SIG-M5 (cell line): ENCODE results near the gene DLEC1.
"Not testable (repeated sequence)": the region's sequence is repeated elsewhere in the genome, so short reads cannot be mapped to it uniquely, and the experiment has no call there.

ENCODE experiments used
- DNase-seq: peaks from one replicate; lab custom pipeline; 2025; lab: John Stamatoyannopoulos, UW

DLEC1 gene

DNA sequence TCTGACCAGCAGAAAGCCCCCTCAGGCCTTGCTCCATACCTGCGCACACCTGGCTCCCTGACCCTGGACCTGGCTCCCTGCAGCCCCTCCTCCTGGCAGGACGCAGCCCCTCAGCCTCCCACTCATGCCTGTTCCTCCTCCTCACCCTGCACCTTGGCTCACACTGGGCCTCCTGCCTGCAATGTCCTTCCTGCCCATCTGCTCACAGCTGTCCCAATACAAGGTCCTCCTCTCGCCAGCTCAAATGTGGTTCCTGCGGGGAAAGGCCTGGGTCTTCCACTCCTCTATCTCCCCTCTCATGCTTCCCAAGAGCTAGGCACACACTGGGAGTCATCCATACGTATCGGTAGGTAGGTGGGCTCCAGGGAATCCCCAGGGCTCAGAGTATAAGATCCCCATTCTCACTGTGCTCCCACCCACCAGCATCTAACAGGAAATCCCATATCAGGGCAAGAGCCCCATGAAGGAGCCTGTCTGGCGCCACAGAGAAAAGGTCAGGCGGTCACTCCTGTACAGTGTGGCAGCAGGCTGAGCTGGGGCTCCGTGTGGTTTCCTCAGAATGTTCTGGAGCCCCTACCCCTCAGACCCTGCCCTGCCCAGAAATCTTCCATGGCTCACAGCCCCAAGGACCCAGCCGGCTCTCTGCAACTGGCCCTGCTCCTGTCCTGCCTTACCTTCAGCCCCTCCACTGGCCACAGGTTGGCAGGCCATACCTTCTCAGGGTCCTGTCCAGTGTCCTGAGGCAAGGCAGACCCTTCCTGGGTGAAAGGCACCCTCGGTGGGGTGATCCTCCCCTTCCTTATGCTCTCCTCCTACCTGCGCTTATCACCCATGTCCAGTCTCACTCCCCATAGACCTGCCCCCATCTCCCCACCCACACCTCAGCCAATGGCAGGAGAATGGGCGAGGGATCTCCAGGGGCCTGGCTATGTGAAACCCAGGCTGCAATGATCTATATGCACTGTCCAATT is 20.4 kb upstream of the DLEC1 start:
- no peak for DNase-seq

DNA sequence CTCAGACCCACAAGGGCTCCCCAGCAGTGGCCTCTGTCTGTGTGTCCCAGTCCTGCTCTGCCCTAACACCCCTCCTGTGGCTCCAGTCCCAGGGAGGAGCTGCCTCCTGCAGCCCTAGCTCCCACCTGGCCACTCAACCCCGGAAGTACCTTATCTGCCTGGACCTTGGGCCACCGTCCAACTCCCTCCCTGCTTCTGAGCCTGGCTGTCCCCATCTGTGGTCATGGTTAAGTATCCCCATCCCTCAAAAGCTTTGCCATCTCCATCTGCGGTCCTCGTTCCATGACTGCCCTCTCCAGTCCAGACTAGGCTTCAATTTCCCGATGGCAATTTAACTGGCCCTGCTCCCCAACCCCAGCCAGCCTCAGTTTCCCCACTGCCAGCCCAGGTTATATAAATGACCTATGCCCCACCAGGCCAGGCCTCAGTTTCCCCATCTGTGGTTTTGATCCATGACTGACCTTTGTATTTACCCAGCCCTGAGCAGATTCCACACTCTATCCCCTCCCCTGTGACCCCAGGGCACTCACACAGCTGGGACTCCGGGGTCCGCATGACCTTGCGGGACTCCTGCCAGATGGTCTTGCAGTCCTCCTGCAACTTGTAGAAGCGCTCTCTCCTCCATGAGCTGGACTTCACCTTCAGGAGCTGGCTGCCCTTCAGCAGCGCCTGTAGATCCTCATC is 19.2 kb upstream of the DLEC1 start:
- no peak for DNase-seq

DNA sequence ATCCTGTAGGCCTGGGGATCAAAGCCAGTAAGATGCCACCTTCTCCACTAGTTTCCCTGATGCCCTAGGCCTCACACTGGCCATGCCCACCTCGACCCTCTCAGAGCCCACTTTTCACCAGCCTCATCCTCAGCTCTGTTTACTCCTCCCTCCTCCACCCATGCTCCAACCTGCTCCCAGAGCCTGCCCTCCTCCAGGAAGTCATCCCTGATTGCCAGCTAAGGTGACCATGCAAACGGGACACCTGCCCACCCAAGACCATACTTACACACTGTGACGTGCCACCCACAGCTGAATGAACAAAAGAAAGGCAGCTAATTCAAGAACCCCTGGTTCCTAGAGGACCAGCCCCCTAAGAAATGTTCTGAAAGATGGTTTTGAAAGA is 18.7 kb upstream of the DLEC1 start:
- no peak for DNase-seq

DNA sequence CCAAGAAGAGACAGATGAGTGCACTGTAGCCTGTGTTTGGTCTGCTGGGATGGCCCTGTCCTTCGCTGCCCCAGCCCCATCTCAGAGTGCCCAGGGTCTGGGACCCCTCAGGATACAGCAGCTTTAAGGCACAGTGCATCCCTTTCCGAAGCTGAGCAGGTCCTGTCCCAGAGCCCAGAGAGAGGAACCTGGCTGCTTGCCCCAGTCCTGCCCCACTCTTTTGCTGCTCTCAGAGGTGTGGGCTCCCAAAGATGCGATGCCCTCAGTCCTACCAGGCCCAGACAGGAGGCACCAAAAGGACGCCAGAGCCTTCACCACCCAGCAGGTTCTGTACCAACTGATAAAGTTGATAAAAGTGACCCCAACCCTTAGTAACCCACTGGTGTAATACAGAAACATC is 17.8 kb upstream of the DLEC1 start:
- DNase-seq: no peak

DNA sequence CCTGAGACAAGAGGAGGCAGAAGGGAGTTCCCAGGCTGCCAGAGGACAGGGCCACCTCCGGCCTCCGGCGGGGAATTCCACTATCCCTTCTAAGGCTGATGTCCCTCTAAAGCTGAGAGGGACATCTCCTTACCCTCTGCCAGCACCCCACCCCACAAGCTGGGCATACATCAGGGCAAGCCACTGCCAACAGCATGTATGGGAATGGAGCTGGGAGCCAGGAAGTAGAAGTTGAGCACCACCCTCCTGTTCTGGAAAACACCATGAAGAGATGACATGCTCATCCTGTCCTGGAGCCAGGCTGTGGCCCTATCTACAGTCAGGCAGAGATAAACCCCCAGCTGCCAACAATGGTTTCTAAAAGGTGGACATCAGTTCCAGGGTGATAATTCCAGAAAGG is 16.7 kb upstream of the DLEC1 start:
- no peak for DNase-seq

DNA sequence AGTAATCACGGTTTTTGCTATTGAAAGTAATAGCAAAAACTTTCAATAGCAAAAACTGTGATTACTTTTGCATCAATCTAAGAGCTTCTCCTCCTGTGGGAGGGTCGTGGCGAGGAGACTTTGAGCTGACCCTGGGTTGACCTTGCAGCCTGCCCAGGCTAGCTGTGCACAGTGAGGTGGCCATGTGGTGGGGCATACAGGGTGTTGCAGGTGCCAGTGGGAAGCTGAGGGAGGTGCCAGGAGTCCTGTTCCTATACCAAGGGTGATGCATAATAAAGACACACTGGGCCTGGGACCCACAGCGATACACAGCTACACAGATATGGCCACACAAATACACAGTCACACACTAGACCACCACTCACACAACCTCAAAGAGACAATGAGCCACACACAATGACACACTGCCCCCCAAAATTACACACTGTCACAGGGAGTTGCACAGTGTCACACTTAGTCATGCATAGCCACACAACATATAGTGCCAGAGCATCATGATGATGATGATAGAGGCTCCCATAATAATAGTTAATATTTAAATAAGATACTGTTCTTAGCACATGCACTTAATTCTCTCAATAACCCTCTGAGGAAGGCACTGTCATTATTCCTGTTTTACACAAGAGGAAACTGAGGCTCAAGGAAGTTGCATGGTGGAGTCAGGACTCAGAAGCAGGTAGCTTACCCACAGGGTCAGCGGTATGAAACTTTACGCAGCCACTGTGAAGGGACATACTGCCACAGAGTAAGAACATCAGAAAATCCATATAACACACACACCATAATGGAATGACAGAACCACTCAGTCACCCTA is 15.9 kb upstream of the DLEC1 start:
- no peak for DNase-seq

DNA sequence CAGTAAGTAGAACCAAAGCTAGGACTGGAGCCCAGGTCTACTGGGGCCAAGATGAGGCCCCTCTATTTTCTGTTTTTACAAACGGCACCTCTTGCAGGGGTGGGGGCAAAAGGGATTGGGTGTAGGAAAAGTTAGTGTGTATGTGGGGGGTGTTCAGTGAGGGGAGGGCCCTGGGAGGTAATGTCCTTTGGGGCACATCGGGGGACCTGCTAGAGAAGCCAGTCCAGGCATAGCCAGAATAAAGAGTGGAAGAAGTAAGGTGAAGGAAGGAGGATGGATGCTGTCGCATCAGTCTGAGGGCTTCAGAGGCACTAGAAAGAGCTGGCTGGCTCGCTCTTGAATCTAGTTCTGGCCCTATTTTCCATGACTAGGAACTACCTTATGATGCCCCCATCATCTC is 12.2 kb upstream of the DLEC1 start:
- DNase-seq: no peak

DNA sequence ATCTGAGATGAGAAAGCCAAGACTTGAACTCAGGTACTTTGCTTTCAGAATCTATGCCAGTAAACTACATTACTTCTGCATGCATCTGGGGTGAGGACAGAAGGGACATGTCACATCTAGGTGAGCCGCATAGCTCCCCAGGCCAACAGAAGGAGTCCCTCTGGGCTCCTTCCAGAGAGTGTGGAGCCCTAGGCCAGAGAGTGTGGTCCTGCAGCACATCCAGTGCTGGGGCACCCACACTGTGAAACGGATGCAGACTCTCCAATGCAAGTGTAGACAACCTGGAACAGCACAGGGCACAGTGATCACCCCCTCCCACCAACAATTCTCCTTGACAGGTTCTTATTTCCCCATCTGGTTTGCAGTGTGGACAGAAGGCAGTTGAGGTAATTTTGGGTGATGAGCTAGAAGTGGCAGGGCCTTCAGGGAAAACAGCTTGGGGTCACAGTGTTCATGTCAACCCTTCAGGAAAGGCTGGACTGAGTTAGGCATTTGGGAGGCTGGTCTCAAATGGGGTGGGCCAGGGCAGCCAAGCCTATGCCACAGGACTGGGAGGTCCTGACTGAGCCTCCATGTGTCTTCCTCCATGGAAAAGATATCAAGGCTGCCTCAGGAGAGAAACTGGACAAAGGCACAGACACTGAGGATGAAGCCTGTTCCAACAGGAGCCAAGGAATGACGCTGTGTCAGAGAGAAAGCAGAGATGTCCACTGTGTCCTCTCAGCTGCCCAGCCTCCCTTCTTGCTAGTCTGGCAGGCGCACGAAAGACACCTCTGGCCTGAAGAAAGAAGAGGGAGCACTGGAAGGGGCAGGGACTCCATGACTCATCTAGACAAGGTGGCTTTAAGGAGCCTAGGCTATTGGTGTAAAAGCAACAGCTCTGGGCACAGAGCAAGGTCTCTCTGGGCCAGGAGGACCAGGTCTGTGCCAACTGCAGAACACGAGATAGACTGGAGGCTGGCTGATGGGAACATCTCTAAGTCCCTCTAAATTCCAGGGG is 11.2 kb upstream of the DLEC1 start:
- no peak for DNase-seq

DNA sequence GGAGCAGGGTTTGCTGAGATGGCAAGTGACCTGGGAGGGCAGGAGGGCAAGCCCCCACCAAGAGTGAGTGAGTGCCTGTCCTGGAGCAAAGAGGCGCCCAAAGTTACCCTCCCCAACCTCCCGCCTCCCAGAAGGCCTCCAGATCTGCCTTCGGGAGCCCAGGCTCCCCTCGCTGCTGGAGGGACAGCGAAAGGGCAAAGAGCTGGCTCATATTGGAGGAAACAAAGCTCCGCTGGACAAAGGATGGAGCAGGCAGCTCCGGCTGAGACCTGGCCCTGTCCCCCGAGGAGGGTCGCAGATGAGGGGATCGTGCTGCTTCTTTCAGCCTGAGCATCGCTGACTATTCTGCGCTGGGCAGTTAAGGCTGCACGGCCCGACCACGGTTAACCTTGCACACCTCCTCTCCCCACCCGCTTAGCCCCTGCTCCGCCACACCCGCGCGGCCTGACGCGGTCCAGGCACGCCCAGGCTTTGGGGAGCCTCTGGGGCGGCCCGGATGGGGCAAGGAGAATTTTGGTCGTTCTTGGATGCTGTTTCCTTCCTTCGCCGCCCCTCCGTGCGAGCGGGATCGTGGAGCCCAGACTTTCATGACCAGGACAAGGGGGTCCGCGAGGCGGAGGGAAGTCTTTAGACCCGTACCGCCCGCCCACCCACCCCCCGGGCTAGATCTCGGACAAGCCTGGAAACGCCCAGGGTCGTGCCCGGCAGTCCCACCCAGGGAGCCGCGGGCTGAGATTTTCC is 10.2 kb upstream of the DLEC1 start:
- no peak for DNase-seq

DNA sequence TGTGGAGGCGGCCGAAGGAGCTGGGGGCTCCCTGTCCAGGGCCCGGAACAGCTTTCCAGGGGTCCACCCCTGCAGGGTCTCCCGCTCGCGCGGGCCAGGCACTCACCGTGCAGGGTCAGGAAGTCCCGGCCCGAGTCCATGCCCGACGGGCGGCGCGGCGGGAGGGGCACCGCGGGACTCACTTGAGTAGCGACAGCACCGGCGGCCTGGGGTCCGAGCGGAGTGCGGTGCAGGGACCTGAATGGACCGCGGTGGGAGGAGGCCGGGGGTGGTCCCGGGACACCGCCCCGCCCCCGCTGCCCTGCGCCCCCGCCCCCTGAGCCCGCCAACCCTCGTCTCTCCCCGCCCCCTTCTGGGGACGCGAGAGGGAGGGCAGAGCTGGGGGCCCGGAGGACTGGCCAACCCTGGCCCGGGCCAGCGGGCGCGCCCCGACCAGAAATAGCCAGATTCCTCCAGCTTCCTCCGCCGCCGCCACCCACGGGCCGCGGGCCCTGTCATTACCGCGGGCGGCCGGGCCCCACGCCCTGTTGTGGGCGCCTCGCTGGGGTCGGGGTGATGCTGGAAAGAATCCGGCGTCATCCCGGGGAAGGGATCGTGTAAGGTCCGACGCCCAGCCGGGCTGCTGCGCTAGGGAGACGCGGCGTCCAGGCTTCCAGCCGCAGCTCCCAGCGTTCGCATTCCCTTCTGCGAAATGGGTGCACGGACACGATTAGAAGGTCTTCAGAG is 9.4 kb upstream of the DLEC1 start, which contains the start of gene PLCD1:
Gene PLCD1, minus strand, starts transcription at position 243 of the 726 bp plus-strand sequence. Its CDS starts 103 bp downstream, at position 140.
- DNase-seq: no peak

DNA sequence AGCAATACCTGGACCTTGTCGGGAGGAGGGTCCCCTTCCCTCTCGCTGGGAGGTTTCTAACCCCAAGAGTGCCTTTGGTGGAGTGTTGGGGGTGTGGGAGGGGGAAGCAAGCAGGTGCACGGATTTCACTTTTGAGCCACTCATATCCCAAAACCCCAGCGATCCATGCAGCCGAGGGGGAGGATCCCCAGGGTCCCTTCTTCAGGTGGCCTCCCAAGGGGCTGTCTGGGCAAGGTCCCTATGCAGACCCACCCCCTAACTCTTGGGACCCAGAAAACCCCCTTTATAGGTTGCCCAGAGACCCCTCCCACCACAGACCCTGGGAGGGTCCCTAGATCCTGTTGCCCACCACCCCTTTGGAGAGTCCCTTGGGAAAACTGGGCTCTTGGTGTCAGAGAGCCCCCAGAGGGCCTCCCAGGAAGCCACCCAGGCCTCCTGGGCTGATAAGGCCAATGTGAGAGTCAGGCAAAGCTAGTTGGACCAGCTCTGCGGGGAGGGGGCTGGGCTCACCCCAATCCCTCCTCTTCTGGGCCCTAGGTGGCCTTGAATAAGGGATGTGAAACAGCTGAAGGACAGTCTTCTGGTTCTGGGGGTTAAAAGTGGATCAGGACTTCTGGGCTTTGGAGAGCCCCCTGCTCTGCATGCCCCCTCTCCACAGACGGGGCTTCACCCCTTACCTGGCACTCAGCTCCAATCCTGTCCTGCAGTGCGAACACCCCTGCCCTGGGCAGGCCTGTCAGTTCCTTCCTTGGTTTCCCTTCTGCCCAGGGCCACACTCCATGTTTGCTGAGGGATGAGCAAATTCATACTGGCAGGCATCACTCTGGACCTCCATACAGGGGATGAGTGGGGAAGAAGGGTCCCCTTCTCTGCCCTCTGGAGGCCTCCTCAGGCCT is 8.6 kb upstream of the DLEC1 start:
- DNase-seq: no peak

DNA sequence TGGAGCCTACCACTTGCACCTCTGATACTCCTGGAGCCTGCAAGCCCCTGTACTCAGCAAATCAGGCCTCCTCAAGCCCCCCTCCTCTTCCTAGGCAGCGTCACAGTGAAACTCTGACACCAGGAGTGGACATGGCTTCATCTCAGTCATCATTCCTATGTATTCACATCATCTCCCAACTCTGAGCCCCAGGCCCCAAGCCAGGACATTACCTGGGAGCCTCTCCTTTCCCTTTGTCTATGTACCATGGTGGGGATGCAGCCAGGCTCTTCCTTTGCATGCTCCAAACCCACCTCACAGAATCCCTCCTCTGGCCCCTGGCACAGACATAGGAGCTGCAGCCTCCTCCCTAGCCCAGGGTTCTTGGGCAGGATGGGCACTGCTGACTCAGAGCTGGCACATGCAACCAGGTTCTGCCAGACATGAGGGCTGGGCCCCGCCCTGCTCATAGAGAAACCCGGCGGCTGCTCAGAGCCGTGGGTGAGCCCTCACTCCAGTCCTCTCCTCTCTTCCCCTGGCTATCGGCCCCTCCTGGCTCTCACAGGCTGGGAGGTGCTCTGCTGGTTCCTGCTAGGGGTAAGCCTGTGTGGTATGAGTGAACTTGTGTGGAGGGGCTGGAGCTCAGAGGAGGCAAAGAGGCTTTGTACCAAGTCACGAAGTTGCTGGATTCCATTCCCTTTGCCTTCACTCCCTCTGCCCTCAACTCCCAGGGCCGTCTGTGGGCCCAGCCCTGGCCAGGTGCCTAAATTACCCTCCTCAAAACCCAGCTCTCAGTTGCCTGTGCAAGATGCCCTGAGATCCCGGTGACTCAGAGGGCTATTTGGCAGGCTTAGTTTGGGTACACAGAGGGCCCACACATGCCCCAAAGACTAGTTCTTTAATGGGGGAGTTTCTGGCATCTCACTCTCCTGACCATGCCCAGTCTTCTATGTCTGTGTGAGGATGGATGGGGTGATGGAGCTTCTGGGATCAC is 7.7 kb upstream of the DLEC1 start:
- no peak for DNase-seq

DNA sequence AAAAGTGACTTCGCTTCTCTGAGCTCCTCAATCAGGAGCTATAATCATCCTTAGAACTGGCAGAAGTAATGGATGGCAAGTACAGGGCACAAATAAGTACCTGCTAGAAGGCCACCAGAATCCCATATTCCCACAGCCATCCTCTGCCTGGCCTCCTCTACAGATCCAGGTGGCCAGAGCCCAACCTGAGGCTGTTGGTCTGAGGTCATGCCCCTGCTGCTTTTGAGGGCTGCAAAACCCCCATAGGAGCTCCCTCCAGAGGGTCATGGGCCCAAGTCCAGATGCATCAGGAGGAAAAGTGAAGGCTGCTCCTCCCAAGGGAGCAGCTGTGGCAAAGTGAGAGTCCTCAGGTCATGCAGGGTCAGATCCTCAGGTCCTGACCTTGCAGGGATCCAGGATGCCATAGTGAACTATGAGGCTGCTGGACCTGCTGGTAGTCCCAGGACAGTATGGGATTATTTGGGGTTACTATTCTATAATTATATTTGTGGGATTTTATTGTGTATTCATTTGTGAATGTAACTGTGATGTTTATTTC is 6.6 kb upstream of the DLEC1 start:
- DNase-seq: no peak

DNA sequence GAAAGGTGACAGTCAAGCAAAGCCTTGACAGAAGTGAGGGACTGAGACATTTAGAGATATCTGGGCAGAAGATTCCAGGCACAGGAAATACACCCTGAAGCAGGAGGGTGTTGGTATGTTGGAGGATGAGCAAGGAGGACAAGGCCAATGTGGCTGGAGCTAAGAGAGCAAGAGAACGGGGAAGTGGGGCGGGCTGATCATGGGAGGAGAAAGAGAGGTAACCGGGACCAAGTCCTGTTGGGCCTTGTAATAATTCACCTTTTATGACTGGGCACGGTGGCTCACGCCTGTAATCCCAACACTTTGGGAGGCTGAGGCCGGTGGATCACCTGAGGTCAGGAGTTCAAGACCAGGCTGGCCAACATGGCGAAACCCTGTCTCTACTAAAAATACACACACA is 5.4 kb upstream of the DLEC1 start:
- DNase-seq: not testable (repeated sequence)

DNA sequence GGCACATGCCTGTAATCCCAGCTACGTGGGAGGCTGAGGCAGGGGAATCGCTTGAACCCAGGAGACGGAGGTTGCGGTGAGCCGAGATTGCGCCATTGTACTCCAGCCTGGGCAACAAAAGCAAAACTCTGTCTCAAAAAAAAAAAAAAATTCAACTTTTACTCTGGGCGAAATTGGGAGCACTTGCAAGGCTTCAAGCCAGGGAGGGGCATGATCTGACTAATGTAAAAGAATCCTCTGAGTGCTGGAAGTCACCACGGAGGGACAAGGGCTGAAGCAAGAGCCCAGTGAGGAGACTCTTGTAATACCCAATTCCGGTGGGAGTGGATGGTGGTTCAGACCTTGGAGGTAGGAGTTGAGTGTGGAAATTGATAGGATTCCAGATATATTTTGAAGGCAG is 4.7 kb upstream of the DLEC1 start:
- not testable (repeated sequence) for DNase-seq

DNA sequence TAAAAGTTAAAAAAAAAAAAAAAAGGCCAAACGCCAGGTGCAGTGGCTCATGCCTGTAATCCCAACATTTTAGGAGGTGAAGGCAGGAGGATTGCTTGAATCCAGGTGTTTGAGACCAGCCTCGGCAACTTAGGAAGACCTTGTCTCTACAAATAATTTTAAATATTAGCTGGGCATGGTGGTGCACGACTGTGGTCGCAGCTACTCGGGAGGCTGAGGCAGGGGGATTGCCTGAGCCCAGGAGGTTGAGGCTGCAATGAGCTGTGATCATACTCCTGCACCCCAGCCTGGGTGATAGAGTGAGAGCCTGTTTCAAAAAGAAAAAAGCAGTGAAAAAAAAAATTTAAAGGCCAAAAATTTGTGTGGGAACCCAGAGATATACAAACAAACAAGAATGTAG is 2.7 kb upstream of the DLEC1 start:
- no peak for DNase-seq

DNA sequence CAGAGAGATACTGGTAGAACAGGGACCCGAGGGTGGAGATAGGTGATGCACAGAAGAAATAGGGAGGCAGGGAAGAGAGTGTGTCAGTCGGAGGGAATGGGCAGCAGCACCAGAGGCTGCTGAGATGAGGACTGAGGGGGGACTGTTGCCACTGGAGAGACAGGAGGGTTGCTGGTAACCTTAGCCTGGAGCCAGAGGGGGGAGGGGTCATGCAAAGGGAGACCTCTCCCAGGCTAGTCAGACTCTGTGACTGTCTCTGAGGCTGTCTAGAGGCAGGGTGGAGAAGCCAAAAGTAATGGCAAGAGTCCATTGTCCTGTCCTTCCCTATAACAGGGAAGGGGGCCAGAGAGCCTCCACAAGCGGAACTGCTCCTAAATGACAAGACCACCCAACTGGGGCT is 2.1 kb upstream of the DLEC1 start:
- DNase-seq: no peak
